NCI-H774 (cell line): Measurements from ENCODE around the gene LGALS3.
A peak's percentile ranks its signal among the peaks of the same experiment; 100 is the strongest.

Experiments used
- DNase-seq: peaks from one replicate; lab custom pipeline; 2025; lab: John Stamatoyannopoulos, UW

LGALS3 gene

DNA sequence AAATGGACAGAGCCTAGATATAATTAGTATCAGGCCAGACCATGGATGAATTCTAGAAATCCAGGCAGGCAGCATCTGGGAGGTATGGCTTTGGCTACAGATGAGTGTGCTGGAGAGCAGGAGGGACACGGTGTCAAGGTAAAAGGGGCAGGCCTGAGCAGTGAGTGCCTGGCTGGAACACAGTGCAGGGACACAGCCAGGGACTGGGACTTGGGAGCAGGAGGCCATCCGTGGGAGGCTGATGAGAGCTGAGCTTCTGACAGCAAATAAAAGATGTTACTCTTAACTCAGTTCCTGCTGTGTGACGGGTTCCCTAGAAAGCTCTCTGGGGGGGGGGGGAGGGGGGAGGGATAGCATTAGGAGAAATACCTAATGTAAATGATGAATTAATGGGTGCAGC is 13.6 kb upstream of the LGALS3 start:
- no peak for DNase-seq

DNA sequence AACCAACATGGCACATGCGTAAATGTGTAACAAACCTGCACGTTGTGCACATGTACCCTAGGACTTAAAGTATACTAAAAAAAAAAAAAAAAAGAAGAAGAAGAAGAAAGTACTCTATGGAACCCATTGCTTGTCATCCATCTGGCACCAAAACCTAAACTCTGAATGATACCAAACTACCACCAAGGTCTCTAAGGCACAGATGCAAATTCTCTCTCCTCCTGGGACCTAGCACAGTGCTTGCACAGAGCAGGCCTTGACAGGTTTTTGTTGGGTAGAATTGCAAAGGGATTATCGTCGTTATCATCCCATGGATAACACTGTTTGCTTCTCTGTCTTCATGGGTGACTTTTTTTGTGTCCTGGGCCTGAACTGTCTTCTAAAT is 13.2 kb upstream of the LGALS3 start:
- no peak for DNase-seq

DNA sequence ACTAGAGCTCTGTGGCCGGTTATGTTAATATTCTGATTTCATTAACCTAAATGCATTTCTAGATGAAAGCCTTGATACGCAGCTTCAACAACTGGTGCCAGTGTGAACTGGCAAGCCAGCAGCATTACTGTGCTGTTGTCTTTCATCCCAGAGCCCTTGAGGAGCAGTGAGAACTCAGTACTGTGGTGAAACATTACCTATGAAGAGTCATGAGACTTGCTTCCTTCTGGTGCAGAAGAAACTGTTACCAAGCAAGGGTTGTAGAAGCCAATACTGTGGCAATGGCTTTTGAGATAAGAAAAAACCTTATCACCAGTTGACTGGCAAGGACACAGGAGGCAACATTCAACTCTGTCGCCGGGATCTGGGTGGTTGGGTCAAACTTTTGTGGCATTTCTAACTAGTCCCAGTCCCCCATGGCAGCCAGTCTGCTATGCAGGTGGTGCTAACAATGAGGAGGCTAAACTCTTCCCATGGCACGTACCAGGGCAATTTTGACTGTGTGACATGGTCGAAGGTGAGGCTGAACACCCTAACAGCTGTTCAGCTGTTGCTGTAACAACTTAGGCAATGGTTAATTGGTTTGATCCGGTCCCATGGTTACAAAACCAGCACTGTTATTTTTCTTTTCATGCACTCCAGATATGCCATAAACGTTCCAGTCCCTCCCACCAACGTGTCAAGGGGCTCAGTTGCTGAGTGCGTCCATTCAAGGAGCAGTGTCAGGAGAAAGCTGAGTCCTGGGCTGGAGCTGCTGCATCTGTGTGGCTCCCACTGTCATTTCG is 12.6 kb upstream of the LGALS3 start:
- peak; percentile 6 for DNase-seq

DNA sequence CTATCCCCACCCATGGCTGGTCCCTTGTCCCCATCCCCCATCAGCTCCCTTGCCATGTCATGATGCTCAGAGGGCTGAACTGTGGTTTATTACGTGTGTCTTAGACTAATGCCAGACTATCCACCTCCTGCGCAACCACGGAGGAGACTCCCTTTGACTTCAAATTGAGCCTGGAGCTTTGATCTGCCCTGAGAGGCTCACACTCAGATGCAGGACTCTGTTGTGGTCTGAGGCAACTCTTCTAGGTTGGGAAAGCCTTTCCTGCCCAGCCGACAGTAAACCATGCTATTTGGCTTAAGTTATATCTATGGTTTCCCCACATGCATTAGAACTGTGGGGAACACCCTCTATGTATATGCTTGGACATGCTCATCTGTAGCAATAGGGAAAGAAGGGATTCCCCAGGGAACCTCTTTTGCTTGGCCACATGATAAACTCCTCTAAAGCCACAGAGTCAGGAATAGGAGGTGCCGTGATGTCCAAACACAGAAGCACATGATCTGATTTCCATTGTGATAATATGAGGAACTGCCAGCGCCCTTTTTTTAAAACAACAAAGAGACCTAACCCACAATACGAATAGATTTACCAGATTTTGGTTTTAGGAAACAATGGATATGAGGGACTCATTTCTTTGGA is 11.1 kb upstream of the LGALS3 start:
- DNase-seq: no peak

DNA sequence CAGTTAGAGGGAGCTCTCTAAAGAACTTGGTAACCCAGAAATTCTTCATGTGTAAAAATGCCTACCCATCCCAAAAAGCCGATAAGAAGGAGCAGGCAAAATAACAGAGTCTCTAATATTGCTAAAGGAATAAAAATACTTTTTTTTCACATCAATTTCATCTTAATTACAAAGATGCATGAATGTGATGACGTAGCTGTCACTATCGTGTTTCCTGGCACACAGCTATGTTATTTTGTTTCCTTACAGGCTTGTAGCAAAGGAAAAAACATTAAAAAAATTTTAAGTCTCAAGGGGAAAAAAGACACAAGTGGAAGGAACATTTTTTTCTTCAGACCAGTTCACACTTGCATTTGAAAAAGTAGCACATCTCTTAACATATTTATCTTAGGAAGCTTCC is 10.3 kb upstream of the LGALS3 start:
- no peak for DNase-seq

GRCh38 chr14:55120571-55121495 is 8.2 kb upstream of the LGALS3 start:
- DNase-seq: no peak

GRCh38 chr14:55121628-55122439 is 7.2 kb upstream of the LGALS3 start:
- no peak for DNase-seq

- DNase-seq: no peak
These were observed 6.5 kb upstream of the LGALS3 start for GRCh38 chr14:55122440-55122986.

DNA sequence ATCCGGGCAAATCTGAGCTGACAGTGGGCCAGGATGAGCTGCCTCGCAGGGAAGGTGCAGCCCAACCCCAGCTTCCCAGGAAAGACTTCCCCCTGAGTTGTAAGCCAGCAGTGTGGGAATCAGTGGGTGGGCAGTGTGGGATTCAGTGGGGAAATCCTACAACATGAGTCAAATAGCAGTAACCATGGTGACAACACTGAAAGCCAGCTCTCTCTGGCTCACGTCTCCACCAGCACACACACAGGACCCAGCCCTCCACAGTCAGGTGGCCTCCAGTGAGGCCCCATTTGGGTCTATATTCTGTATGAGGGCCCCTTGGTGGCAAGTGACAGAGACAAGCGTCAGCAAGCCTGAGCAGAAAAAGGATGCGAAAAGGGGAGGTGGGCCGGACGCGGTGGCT is 6.0 kb upstream of the LGALS3 start:
- DNase-seq: no peak

- no peak for DNase-seq
These were observed 5.0 kb upstream of the LGALS3 start for GRCh38 chr14:55123852-55124639.

DNA sequence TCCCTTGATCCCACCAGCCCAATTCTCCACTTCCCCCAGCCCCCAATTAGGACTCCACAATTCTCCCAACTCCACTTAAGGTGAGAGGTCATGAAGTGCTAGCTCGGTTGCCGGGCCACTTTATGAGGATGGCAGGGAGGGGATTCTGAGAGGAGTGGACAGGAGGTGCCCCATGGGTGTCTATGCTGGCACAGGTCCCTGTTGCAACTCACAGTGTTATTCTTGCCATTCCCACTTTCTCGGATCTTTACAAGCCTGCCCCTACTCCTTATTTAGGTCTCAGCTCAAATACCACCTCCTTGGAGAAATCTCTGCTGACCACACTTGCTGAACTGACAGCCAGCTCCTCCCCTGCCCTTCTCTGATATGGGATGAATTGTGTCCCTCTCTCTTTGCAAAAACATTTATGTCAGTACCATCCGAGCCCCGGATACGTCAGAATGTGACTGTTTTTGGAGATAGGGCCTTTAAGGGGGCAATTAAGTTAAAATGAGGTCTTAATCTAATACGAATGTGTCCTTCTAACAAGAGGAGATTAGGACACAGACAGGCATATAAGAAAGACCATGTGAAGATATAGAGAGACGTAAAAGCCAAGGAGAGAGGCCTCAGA is 4.2 kb upstream of the LGALS3 start:
- no peak for DNase-seq

GRCh38 chr14:55125403-55125802 is 3.6 kb upstream of the LGALS3 start:
- no peak for DNase-seq

DNA sequence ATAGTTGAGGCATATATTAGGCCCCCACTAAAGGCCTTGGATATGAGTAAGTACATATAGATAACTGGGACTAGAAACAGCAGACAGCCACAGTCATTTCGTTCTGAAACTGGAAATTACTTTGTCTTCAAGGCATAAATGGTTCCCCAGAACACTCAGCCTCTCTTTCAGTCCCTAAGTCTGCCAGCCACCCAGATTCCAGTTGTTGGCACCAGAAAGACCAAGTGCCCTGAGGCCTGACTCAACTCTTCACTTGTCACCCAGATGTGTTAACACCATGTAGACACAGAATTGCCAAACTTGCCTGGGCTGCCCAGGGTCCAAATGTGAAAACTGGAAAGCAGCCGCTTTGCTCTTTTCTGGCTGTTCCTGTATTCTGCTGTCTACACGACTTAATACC is 3.0 kb upstream of the LGALS3 start:
- DNase-seq: no peak

GRCh38 chr14:55126932-55127459 is 2.1 kb upstream of the LGALS3 start:
- no peak for DNase-seq

DNA sequence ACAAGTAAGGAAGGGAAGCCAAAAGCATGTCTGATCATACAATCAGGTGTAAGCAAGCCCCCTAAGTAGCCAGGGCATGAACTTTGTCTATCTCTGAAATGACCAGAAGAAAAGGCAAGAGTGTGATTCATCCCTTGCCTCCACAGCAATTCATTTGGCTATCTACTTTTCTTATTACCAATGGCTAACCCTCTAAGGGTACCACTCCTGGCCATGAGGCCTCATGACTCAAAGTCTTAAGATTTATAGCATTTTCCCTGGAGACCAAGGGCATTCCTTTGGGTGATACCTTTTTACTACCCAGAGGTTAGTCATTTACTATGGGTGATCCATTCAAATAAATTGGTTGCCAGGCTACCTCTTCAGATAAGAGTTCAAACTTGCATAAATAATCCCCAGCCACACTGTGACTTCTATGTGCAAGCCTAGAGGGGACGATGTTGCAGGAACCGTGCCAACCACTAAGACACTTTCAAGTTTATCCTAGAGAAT is 1.5 kb upstream of the LGALS3 start:
- no peak for DNase-seq

DNA sequence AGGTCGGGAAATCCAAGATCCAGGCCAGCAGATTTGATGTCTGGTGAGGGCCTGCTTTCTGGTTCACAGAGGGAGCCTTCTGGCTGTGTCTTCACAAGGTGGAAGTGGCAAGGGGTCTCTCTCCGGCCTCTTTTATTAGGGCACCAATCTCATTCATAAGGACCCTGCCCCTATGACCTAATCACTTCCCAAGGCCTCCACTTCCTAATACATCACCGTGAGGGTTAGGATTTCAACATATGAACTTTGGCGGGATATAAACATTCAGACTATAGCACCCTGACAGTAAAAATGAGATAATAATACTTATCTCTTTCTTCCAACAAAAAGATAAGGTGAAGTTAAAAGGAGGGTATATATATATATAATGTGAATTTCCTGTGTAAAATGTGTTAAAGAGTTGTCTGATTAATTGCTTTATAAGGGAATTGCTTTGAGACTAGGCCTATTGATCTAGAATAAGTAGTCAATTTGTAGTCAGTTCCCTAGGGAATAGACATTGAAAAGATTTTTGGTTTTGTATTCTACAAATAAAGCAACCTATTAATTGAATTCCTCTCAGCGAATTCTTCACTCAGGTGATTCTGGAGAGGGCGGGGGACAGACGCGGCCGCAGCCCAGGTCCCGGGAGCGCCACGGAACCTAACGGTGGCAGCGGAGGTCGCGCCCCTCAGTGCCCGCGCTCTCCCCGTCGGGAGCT is 516 bp upstream of the LGALS3 start:
- no peak for DNase-seq

DNA sequence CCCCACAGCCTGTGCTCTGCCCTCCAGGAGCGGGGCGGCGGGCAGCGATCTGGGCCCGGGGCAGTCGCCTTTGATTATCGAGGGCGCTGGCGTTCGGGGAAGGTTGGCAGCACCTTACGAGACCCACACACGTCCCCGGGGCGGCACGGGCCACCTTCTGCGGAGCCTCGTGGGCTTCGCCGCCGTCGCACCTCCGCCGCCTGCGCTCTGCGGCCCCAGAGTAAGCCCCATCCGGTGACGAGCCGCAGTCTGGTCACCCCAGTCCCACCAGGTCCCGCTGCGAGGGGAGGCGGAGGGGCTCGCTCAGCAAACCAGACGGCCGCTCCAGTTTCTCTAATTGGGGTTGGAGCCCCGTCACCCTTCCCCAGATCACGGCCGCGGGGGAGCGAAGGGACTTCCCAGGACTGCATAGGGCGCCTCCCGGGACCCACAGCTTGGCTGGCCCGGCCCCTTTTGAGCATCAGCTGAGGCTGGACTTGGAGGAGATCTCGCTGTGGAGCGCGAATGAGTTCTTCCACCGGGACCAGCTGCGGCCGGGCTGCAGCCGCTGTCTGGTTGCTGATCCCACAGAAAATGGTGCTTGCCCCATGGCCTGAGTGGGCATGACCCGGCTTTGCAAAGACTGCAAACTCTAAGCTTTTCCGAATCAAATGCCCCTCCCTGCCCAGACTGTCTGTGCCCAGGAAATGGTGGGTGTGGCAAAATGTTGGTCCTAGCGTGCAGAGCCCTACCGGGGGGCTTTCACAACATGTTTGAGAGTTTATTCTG is 560 bp downstream of the LGALS3 start:
- DNase-seq: no peak

GRCh38 chr14:55130196-55130550 is 1.1 kb downstream of the LGALS3 start:
- DNase-seq: no peak
